HG03066 (cell line): ENCODE data around the gene TNFRSF14.

Experiments used
- ATAC-seq: cut with Tn5 transposase; IDR thresholded peaks from one replicate; pipeline ENCODE4 v1.9.1; 2021; ENCODE audit warnings: low read depth; ENCODE audit not compliant: unreplicated experiment

The TNFRSF14 gene

GRCh38 chr1:2597441-2598328 lies 41.5 kb downstream of the TNFRSF14 start:
- no peak for ATAC-seq

DNA sequence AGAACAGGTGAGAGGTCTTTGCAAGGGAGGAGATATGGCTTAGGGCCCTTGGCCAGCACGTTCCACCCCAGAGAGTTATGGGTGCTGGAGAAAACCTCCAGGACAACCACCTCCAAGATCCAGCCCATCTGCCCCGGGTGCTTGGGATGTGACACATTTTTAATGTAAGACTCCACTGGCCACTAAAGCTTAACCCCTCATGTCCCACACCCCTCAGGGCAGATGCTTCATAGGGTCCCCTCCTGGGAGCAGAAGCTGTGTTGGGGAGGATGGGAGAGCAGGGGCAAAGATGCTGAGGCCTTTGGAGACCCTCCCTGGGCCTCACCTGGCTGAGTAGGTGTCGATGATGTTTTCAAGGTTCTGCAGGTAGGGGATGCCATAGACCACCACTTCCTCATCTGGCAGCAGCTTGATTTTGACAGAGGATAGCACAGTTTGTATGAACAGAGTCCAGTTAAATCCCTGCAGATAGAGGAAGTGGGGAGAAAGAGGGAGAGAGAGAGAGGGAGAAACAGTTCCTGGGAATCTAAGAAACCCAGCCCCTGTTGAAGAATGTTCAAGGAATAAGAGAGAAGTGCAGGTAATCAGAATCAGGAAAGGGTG lies 42.3 kb downstream of the TNFRSF14 start:
- no peak for ATAC-seq

- ATAC-seq: no peak
These were observed 45.6 kb downstream of the TNFRSF14 start for GRCh38 chr1:2601721-2602303.

- no peak for ATAC-seq
These were observed 46.2 kb downstream of the TNFRSF14 start for GRCh38 chr1:2602311-2602835.

GRCh38 chr1:2602866-2603520 lies 46.8 kb downstream of the TNFRSF14 start:
- no peak for ATAC-seq

- no peak for ATAC-seq
These were observed 47.5 kb downstream of the TNFRSF14 start for GRCh38 chr1:2603521-2604155.

GRCh38 chr1:2604156-2604843 lies 48.1 kb downstream of the TNFRSF14 start:
- ATAC-seq: no peak

DNA sequence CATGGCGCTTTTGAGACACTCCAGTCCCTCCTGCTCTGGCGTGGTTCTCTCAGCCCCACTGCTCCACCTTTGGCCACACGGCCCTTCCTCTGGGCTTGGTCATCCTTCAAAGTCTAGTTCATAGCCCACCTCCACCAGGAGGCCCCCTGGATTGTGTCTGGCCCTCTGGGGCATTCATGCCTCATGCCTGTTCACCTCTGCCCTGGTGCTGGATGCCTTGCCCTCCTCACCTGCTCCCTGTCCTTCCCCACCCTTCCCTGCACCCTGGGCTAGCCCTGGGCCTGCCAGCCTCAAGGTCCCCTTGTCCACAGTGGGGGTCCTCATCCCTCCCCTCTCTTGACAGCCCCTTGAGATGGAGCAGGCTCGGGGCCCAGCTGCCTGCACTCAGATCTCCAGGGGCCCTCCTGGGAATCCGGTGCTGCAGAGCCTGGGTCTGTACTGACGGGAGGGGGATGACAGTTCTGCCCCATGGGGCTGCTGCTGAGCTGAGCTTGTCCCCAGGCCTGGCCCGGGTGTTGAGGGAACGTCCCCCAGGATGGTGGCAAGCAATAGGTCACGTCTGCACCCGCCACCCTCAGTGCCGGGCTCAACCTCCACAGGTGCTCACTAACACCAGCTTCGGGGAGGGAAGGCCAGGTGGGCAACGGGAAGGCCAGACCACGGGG lies 48.8 kb downstream of the TNFRSF14 start:
- ATAC-seq: no peak

GRCh38 chr1:2605509-2606395 lies 49.6 kb downstream of the TNFRSF14 start:
- no peak for ATAC-seq

- no peak for ATAC-seq
These were observed 50.3 kb downstream of the TNFRSF14 start for GRCh38 chr1:2606396-2606880.

DNA sequence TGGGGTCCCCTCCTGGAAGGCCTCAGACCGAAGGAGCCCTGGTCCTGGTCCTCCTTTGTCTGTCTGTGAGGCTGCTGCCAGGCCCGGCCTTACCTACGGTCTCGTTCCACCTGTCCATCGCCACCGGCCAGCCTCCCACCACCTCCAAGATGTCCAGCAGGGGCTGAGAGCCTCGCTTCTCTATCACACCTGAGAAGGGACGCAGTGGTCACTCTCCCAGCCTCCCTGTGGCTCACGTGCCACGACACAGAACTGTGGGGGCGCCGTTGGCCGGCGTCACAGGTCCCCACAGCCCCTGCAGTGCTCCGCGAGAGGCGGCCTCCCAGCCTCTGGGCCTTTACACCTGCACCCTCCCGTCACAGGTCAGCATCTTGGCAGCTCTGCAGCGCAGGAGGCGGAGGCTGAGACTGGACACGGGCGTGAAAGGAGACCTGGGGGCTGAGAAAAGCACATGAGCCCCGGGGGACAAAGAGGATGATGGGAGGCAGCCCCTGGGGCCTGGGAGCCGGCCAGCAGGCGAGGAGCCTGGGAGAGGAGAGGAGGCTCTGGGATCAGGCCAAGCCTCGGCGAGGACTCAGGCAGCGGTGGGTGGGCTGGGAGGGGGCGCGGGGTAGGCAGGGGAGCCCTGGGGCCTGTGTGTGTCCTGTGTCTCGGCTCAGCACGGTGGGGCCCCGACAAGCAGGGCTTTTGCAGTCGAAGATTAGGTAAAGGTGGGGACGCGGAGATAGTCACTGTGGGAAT lies 50.9 kb downstream of the TNFRSF14 start:
- ATAC-seq: no peak

- ATAC-seq: no peak
These were observed 51.5 kb downstream of the TNFRSF14 start for GRCh38 chr1:2607641-2608091.

DNA sequence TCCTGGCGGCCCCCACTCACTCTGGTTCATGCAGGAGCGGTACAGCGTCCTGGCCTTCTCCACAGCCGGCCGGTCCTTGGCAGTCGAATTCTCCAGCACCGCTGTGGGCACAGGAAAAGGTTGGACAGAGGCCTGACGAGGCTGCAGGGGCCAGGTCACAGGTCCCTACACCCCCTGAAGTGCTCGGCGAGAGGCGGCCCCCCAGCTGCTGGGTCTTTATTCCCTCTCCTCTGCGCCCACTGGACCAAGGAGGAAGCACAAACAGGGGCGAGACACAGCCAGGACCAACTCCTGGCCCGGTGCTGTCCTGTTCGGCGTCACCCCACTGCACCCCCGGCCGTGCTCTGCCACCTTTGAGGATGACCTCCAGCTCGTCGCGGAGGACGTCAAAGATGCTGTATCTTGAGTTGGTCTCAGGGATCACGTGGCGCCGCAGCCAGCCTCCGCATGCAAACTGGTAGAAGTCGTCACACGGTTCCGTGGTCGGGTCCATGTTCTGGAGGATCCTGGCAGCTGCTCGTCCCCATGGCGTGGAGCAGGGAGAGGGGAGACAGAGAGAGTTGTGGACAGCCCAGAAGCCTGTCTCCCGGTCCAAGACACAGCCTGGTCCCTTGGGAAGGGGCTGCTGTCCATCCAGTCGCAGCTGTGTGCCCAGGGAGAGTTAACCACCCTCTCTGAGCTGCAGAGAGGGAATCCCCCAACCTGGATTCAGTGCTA lies 53.3 kb downstream of the TNFRSF14 start:
- no peak for ATAC-seq

GRCh38 chr1:2610036-2610959 lies 54.1 kb downstream of the TNFRSF14 start:
- ATAC-seq: no peak

DNA sequence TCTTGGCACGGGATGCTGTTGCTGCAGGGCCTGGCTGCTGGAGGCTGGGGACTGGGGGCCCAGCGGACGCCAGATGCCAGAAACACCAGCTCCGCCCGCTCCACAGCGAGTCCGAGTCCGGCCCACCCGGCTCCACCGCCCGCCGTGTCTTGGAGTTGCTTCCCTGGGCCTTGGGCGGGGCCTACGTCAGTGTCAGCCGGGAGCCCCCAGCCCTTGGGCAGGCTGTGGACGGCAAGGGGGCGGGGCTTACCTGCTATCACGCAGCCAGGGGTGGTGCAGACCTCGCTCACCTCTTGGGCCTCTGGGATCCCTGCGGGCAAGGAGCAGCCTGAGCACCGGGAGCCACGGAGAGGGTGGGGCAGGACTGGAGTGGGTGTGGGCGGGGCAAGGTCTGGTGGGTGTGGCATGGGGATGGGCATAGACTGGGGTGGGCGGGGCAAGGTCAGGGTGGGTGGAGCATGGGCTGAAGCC lies 54.9 kb downstream of the TNFRSF14 start:
- no peak for ATAC-seq
